Midbrain (tissue), 1 donor: ENCODE data around the gene HIRIP3.
A peak's percentile ranks its signal among the peaks of the same experiment; 100 is the strongest.

ENCODE experiments used
- DNase-seq: peaks from one replicate; lab custom pipeline; 2025; lab: John Stamatoyannopoulos, UW

HIRIP3 gene

GRCh38 chr16:29996766-29997250 is 1.4 kb upstream of the HIRIP3 start:
- DNase-seq: no peak

- peak; percentile 99 for DNase-seq
Measured at GRCh38 chr16:29995911-29996765, 721 bp upstream of the HIRIP3 start, which contains the start of gene INO80E. Gene INO80E (plus strand): TSS chr16:29996241. CDS start chr16:29996311, 70 bp downstream.

GRCh38 chr16:29994600-29995323 is 655 bp downstream of the HIRIP3 start:
- DNase-seq: no peak

GRCh38 chr16:29993903-29994599 is 1.4 kb downstream of the HIRIP3 start:
- no peak for DNase-seq

- no peak for DNase-seq
Measured at GRCh38 chr16:29993191-29993902, 2.1 kb downstream of the HIRIP3 start.

- DNase-seq: no peak
Measured at GRCh38 chr16:29992344-29992967, 3.0 kb downstream of the HIRIP3 start.

- DNase-seq: no peak
Measured at GRCh38 chr16:29991571-29991904, 3.9 kb downstream of the HIRIP3 start.

GRCh38 chr16:29990883-29991570 is 4.4 kb downstream of the HIRIP3 start:
- no peak for DNase-seq

- no peak for DNase-seq
Measured at GRCh38 chr16:29990034-29990433, 5.4 kb downstream of the HIRIP3 start.

- no peak for DNase-seq
Measured at GRCh38 chr16:29989111-29989858, 6.1 kb downstream of the HIRIP3 start.

GRCh38 chr16:29988346-29989075 is 6.9 kb downstream of the HIRIP3 start:
- DNase-seq: no peak

- no peak for DNase-seq
Measured at GRCh38 chr16:29987371-29988085, 7.9 kb downstream of the HIRIP3 start.

GRCh38 chr16:29986931-29987330 is 8.5 kb downstream of the HIRIP3 start:
- DNase-seq: no peak

- no peak for DNase-seq
Measured at GRCh38 chr16:29986231-29986630, 9.2 kb downstream of the HIRIP3 start.

GRCh38 chr16:29985271-29985811 is 10.1 kb downstream of the HIRIP3 start:
- DNase-seq: no peak

- DNase-seq: no peak
Measured at GRCh38 chr16:29984764-29985147, 10.7 kb downstream of the HIRIP3 start.

- DNase-seq: no peak
Measured at GRCh38 chr16:29984137-29984763, 11.2 kb downstream of the HIRIP3 start.
